ENCODE data around the gene HIP1R. TPM values are rescaled to one million over a fixed set of nuclear protein-coding genes. Genes with fewer than 3 reads are reported as not detected.

HIP1R gene
- total and polyA plus RNA-seq, 10 of the 15 experiments (the other 5 are each of a cell fraction or from before 2014, with no cell fraction given) = 0.18 to 27.7 (median 11.7) TPM

DNA sequence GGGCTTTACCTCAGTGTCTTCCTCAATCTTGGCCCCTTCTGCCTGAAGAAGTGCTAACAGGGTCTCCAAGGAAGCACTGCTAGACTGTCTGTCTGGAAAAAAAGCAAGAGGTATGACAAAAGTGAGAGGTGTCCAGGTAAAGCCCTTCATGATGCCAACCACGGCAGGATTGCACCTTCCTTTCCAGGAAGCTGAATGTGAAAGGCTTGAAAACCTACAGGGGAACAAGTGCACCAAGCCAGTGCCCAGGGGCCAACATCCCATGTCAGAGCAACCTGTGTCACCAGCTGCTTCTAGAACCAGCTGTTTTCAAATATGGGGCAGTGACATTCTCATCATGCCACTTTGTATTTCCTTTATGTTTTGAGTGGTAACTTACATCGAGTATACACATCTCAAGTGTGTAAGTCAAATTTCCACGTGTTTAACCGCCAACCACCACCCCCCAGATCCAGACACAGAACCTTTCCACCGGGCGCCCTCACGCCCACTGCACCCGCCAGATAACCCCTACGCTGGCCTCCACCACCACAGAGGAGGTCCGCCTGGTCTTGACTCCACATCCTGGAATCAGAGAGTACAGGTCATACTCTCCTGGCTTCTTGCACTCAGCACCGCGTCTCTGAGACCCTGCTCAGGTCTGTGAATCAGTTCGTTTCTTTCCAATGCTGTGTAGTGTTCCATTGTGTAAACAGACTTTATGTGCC, 33.4 kb downstream of the HIP1R start (continued):
- TF ChIP-seq ZNF274 (IDR thresholded peaks at IDR 0.05; ENCODE audit: insufficient read depth, insufficient read length) (no peak), RAD21 (IDR thresholded peaks at IDR 0.05; ENCODE audit: insufficient read depth, low read depth, low read length) (no peak)

DNA sequence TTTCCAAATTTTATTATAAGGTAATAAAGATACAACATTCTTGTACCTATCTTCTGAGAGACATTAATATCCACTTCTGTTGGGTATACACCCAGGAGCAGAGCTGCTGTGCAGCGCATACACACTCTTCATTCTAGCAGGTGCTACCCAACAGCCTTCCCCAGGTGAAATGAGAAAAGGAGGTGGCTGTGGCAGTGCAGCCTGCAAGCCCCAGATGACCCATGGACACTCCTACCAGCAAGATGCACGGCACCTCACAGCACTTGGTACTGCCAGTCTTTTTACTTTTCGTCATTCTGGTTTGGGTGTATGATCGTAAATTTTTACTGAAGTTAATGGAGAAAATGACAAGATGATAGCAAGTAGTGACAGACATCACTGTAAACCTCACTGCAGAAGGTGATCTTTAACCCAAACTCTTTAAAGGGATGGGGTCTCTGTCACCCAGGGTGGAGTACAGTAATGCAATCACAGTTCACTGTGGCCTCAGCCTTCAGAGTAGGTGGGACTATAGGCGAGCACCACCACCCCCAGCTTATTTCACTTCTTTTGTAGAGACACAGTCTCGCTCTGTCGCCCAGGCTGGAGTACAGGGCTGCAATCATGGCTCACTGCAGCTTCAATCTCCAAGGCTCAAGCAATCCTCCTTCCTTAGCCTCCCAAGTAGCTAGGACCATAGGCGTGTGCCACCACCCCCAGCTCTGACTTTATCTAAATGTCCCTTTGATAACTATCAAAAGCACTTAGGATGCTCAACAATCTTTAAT, 34.1 kb downstream of the HIP1R start:
- 85% methylated on average over 8 of the region's 8 CpGs for WGBS (ENCODE audit: insufficient coverage, insufficient replicate concordance, low lambda C conversion rate, missing lambda C conversion rate)
- H3K4me2 ChIP-seq (ENCODE audit: control insufficient read depth, insufficient read depth) = no peak overlapping the region

More for the DNA sequence above, 34.1 kb downstream of the HIP1R start:
- no TSS peak for BruUV-seq (replicated peaks)
- no peak for FAIRE-seq
- no peak overlapping the region for H3K27ac ChIP-seq (ENCODE audit: control insufficient read depth, insufficient read depth)
- H4K20me1 ChIP-seq (ENCODE audit: control insufficient read depth, insufficient read depth) = no peaks in the 10 kb centered on the region
- H3K79me2 ChIP-seq (ENCODE audit: control insufficient read depth, insufficient read depth, low read length) = peaks cover 8% of the 10 kb centered on the region
- H3K9me3 ChIP-seq (replicated peaks; ENCODE audit: control insufficient read depth, insufficient read depth, low read length) = no peaks in the 10 kb centered on the region
- RAD21 ChIA-PET (ENCODE audit: unreplicated experiment) = interaction anchor here (1.2 to 3.7 kb wide), 5 partner anchors 11 to 57 kb away, joined by 3 to 18 read pairs (median 5); partner anchors contain the start of gene VPS37B
- SMC1A ChIA-PET (ENCODE audit: uncharacterized antibody, unreplicated experiment) = interaction anchor here (4.6 kb wide), 1 partner anchor 19 kb away, joined by 64 read pairs; no protein-coding TSS in a partner anchor
- intact Hi-C loops (cut with micrococcal nuclease; ENCODE audit: unreplicated experiment) = no loop called here
- POLR2A ChIA-PET = interaction anchor here (0.7 to 1.1 kb wide), 2 partner anchors 19 to 371 kb away, joined by 3 to 5 read pairs; no protein-coding TSS in a partner anchor
- DNase-seq (ENCODE audit: low read depth, low spot score) = no peak
- no peak overlapping the region for H3K9ac ChIP-seq (ENCODE audit: control insufficient read depth, insufficient read depth, low read length)
- H3K4me3 ChIP-seq = no peak overlapping the region
- CTCF ChIA-PET = interaction anchor here (3.2 to 4.2 kb wide), 2 partner anchors 25 to 83 kb away, joined by 19 to 20 read pairs; no protein-coding TSS in a partner anchor
- ATAC-seq = no peak
- TF ChIP-seq FOXK2 (IDR thresholded peaks at IDR 0.05) = no peak
- in situ Hi-C loops (cut with MboI) = loop anchor here (25.0 kb wide), 1 partner anchor 368 kb away; the partner anchor contains the start of genes MPHOSPH9 and MTRFR
- peaks cover 26% of the 10 kb centered on the region for H3K4me1 ChIP-seq (ENCODE audit: control insufficient read depth, insufficient read depth, low read length)
- H2AFZ ChIP-seq (ENCODE audit: control insufficient read depth, low read depth, low read length) = no peak overlapping the region
- H3K36me3 ChIP-seq (ENCODE audit: control insufficient read depth in 2 of 2, insufficient read depth in 2 of 2, low read length in 1 of 2) = peaks cover 14 to 40% of the 10 kb centered on the region in 2 experiments; a peak in 3 of 4 replicates
- H3K27me3 ChIP-seq (replicated peaks in 1 of 2; ENCODE audit: control insufficient read depth in 2 of 2, insufficient read depth in 2 of 2, low read length in 1 of 2) = no peaks in the 10 kb centered on the region

Measured in GM12878 (cell line).